Loucy (cell line): Measurements from ENCODE around the gene SIL1.

Experiments
- H2AFZ ChIP-seq: fragments of 200-600 bp; sonication (generic); 2 replicates; pipeline ENCODE4 v1.6.0; 2016; ENCODE audit warnings: antibody characterized with exemption, mild to moderate bottlenecking, low read length, moderate library complexity
- H3F3A ChIP-seq: fragments of 200-600 bp; 2 replicates; pipeline ENCODE4 v1.6.0; 2016; ENCODE audit warnings: antibody characterized with exemption, low read depth, mild to moderate bottlenecking
- H3K27me3 ChIP-seq: fragments of 200-600 bp; sonication (generic); 2 replicates; pipeline ENCODE4 v1.6.1; 2014; ENCODE audit warnings: low read length, mild to moderate bottlenecking; ENCODE audit not compliant: insufficient read depth, poor library complexity, severe bottlenecking
- H3K36me3 ChIP-seq: fragments of 200-600 bp; sonication (generic); 2 replicates; pipeline ENCODE4 v1.6.1; 2016; ENCODE audit warnings: low read length; ENCODE audit not compliant: insufficient read depth
- H3K4me1 ChIP-seq: fragments of 200-600 bp; sonication (generic); 2 replicates; pipeline ENCODE4 v1.5.1; 2014; ENCODE audit warnings: low read length, mild to moderate bottlenecking; ENCODE audit not compliant: insufficient read depth, poor library complexity, severe bottlenecking
- H3K4me2 ChIP-seq: fragments of 200-600 bp; sonication (generic); 2 replicates; pipeline ENCODE4 v1.6.0; 2014; ENCODE audit warnings: antibody characterized with exemption, low read length, low read depth, mild to moderate bottlenecking; ENCODE audit not compliant: poor library complexity, severe bottlenecking
- H3K4me3 ChIP-seq: fragments of 200-600 bp; sonication (generic); 2 replicates; pipeline ENCODE4 v1.5.1; 2014; ENCODE audit warnings: low read length, mild to moderate bottlenecking, mixed read lengths; ENCODE audit not compliant: poor library complexity, severe bottlenecking
- H3K79me2 ChIP-seq: fragments of 200-600 bp; sonication (generic); 2 replicates; pipeline ENCODE4 v1.6.1; 2014; ENCODE audit warnings: low read length; ENCODE audit not compliant: insufficient read depth
- H3K9ac ChIP-seq: fragments of 200-600 bp; sonication (generic); 2 replicates; pipeline ENCODE4 v1.6.0; 2014; ENCODE audit warnings: mild to moderate bottlenecking, low read depth, low read length, moderate library complexity; ENCODE audit not compliant: poor library complexity, severe bottlenecking
- H3K9me2 ChIP-seq: fragments of 200-600 bp; sonication (generic); replicated peaks from 2 replicates; pipeline ENCODE4 v1.6.1; 2016; ENCODE audit warnings: low read depth, low read length, mixed read lengths
- H3K9me3 ChIP-seq: fragments of 200-600 bp; sonication (generic); 2 replicates; pipeline ENCODE4 v1.6.1; 2014; ENCODE audit warnings: mild to moderate bottlenecking, antibody characterized with exemption, low read length, low read depth; ENCODE audit not compliant: insufficient read depth
- H4K20me1 ChIP-seq: fragments of 200-600 bp; sonication (generic); 2 replicates; pipeline ENCODE4 v1.6.0; 2014; ENCODE audit warnings: antibody characterized with exemption, low read length, mild to moderate bottlenecking; ENCODE audit not compliant: insufficient read depth, poor library complexity, severe bottlenecking
- EZH2phosphoT487 ChIP-seq: fragments of 200-600 bp; IDR thresholded peaks from 2 replicates; pipeline ENCODE4 v1.6.1; 2018; ENCODE audit warnings: antibody characterized with exemption, mild to moderate bottlenecking, moderate library complexity, borderline replicate concordance
- TF ChIP-seq, protein P1 (sequence below): fragments of 200-600 bp; sonication (generic); conservative IDR thresholded peaks from 2 replicates; pipeline ENCODE4 v1.5.1; 2014; ENCODE audit warnings: mild to moderate bottlenecking, antibody characterized with exemption, low read length

SIL1 gene

DNA sequence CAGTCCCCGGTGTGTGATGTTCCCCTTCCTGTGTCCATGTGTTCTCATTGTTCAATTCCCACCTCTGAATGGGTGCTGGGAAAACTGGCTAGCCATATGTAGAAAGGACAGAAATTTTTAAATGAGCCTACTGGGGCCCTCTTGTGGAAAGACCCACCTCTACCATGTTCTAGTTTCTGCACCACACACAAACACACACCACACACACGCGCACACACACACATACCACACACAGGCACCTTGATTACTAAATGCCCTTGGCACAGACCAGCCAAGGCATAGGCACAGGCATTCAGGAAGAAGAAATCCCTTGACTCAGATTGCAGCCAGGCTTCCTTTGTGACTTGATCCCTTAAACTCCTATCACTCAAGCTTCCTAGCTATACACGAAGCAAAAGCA lies 60.5 kb downstream of the SIL1 start:
- peaks cover 11% of the 10 kb centered on the region for H3K4me1 ChIP-seq
- no peaks in the 10 kb centered on the region for H3F3A ChIP-seq
- no peaks in the 10 kb centered on the region for H3K9me2 ChIP-seq
- H4K20me1 ChIP-seq = no peaks in the 10 kb centered on the region
- H3K9me3 ChIP-seq = no peaks in the 10 kb centered on the region
- no peak overlapping the region for H3K4me2 ChIP-seq
- H3K4me3 ChIP-seq = no peak overlapping the region
- no peak overlapping the region for H2AFZ ChIP-seq
- no peaks in the 10 kb centered on the region for H3K27me3 ChIP-seq
- TF ChIP-seq EZH2phosphoT487 = no peak
- TF ChIP-seq, protein P1, sequence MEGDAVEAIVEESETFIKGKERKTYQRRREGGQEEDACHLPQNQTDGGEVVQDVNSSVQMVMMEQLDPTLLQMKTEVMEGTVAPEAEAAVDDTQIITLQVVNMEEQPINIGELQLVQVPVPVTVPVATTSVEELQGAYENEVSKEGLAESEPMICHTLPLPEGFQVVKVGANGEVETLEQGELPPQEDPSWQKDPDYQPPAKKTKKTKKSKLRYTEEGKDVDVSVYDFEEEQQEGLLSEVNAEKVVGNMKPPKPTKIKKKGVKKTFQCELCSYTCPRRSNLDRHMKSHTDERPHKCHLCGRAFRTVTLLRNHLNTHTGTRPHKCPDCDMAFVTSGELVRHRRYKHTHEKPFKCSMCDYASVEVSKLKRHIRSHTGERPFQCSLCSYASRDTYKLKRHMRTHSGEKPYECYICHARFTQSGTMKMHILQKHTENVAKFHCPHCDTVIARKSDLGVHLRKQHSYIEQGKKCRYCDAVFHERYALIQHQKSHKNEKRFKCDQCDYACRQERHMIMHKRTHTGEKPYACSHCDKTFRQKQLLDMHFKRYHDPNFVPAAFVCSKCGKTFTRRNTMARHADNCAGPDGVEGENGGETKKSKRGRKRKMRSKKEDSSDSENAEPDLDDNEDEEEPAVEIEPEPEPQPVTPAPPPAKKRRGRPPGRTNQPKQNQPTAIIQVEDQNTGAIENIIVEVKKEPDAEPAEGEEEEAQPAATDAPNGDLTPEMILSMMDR = peak; percentile 62
- H3K36me3 ChIP-seq = no peaks in the 10 kb centered on the region
- no peaks in the 10 kb centered on the region for H3K79me2 ChIP-seq
- no peak overlapping the region for H3K9ac ChIP-seq

DNA sequence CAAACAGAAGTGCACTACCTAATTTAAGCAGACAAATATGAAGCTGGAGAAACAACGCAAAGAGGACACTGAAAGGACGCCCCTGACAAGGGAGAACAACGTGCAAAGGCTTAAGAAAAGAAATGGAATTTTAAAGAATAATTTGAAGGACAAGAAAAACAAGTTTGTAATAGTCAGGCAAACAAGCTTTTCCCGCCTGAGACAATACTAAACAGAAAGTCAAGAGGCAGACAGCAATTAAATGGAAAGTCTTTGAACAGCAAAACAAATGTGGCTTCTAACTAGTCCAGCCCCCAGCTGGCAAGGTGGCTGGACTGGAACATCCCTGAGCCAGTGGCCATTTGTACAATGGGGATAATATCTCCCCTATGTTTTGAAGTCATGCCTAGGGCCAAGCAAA lies 63.3 kb downstream of the SIL1 start:
- Histone ChIP-seq H3K9me2 (no peaks in the 10 kb centered on the region), H3K36me3 (no peaks in the 10 kb centered on the region), H3K4me3 (no peak overlapping the region), H3K79me2 (no peaks in the 10 kb centered on the region), H3K9me3 (no peaks in the 10 kb centered on the region), H3K27me3 (no peaks in the 10 kb centered on the region), H3K4me2 (no peak overlapping the region), H3K4me1 (peaks cover 5% of the 10 kb centered on the region), H3K9ac (no peak overlapping the region), H3F3A (no peaks in the 10 kb centered on the region), H4K20me1 (no peaks in the 10 kb centered on the region), H2AFZ (no peak overlapping the region)
- no peak for TF ChIP-seq EZH2phosphoT487
- TF ChIP-seq, protein P1 = no peak

DNA sequence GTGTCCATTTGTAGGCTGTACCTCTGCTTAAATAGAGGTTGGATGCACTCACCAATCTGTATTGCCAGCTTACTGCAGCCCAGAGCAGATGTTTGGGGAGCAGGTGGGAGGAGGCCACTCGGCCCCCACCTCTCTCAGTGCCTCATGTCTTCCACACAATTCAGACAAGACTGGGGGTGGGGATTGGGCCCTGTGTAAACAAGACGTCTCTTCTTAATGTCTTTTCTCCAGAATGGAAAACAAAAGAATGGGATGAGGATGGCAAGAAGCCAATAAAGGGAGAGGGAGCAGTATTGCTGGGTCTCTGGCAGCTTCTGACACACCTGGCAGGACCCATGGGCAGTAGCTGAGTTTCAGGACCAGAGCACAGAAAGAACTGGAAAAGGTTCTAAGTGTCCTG lies 64.9 kb downstream of the SIL1 start:
- no peaks in the 10 kb centered on the region for H3F3A ChIP-seq
- no peaks in the 10 kb centered on the region for H4K20me1 ChIP-seq
- peaks cover 5% of the 10 kb centered on the region for H3K4me1 ChIP-seq
- H3K9ac ChIP-seq = no peak overlapping the region
- H3K9me3 ChIP-seq = no peaks in the 10 kb centered on the region
- no peak overlapping the region for H2AFZ ChIP-seq
- TF ChIP-seq, protein P1 = no peak
- no peak for TF ChIP-seq EZH2phosphoT487
- no peaks in the 10 kb centered on the region for H3K9me2 ChIP-seq
- no peak overlapping the region for H3K4me3 ChIP-seq
- H3K27me3 ChIP-seq = no peaks in the 10 kb centered on the region
- no peaks in the 10 kb centered on the region for H3K36me3 ChIP-seq
- no peaks in the 10 kb centered on the region for H3K79me2 ChIP-seq
- H3K4me2 ChIP-seq = no peak overlapping the region
